SK-N-DZ (cell line): Measurements from ENCODE around the gene MTERF1.
"Not testable (repeated sequence)": the region's sequence is repeated elsewhere in the genome, so short reads cannot be mapped to it uniquely, and the experiment has no call there.

ENCODE experiments used
- DNase-seq: peaks from one replicate; pipeline ENCODE4 v3.0.0-alpha.2; 2015; ENCODE audit warnings: low spot score

The MTERF1 gene

DNA sequence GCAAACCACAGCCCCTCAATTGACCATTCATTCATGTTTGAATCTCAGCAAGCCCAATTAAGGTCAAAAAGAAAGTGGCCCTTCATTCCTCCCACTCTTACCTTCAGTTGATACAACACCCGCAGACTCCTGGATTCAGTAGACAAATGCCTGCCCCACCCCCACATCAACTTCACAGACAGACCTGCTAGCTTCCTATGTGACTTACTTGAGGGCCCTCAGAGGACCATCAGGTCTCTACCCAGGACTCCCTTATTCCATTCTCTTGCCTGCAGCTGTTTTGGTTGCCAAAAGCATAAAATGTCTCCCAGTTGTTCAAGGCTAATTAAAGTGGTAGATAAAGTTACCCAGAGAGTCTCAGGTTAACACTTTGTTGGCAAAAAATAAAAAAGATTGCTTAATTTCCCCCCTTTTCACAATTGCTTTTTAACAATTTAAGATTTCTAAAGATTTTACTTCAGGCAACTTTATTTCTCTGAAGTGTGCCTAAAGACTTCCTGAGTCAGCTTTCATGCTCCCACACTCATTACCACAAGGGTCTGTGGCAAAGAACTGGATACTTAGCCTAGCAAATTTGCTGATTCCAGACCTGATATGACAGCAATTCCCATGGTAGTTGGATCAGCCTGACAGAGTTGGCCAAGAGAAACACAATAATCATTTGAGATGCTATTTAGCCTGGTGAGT is 3.3 kb upstream of the MTERF1 start:
- DNase-seq, result peak; percentile 72

DNA sequence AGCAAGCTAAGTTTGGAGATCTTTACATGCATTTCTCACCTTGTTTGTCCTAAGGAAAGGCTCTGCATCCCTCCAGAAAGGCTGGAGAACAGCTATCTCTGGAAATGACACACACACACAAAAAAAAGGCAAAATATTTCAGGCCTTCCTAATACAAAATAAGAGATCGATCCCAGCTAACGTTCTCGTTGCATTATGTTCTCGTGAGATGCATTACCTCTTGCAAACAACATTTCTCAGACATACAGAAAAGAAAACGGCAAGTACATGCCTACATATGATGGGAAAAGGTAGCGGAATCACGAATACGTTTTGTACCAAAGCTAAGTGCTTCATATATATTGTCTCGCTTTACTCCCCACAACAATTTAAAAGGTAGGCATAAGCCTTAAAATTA is 488 bp downstream of the MTERF1 start:
- DNase-seq, result no peak

DNA sequence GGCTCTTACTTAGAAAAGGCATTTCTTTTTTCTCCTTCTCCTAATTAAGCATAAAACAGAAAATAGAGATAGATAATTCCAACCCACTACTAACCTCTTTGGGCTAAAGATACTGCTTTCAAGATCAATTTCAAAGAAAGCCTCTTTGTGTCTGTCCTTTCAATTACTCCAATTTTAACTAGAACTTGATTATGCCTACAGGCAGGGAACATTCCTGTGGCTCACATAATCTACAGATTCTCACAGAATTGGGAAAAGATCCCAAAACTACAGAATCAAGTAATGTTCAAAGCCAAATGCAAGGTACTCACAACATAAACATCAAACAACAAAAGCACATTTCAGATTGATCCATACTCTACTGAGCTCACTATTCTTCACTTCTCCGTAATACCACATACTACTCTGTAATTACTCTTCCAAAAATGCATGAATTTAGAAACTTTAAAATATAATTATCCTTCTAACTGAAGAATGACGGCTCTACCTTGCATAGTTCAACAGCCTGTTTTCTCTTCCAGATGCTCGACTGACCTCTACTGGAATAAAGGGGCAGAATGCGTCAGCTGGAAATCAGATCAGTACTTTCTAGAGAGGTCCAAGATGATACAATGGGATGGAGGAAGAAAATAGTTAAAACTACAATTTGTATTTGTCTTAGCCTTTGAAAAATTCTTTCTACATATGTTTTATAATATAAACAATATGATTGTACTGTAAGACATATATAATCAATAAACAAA is 3.9 kb downstream of the MTERF1 start:
- DNase-seq, result no peak

DNA sequence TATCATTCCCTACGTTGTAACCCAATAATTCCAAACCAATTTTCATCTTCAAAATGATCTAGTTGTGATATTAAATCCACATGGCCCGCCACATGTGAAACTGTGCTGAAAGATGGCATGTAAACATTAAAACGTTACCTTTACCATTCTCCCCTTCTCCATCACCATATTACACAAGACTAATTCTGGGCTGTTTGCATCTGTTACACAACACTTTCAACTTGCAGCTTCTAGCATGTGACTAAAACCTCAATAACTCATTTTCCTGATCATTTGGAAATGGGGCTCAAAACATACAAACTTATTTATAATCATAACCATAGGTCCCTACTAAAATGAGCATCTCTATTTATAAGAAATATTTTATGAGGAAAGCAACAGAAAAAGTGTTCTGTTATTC is 4.7 kb downstream of the MTERF1 start:
- DNase-seq, result no peak

DNA sequence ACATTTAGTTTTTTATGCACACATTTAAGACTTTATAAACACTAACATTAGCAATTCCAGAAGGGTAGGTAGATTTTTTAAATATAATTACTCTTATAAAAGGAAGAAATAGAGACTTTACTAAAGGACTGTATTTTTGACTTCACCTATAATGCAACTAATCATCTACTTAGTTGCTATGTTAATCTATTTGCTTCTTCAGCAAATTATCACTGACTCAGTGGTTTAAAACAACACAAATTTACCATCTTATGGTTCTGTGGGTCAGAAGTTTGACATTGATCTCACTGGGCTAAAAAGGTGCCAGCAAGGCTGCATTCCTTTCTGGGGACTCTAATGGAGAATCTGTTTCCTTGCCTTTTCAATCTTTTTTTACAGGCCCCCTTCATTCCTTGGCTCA is 7.6 kb downstream of the MTERF1 start:
- DNase-seq, result no peak

DNA sequence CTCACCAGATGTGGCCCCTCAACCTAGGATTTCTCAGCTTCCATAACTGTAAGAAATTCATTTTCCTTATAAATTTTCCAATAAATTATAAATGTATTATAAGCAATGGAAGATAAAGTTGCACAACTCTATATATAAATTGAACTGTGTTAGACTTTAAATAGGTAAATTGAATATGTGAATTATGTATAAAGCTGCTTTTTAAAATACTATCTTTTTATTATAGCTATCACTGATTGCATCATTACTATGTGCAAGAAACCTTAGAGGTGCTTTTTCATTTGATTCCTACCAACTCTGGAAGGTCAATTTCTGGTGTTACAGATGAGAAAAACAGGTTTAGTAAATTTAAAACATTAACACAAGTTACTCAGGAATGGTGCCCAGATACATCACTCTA is 8.4 kb downstream of the MTERF1 start:
- DNase-seq, result no peak

DNA sequence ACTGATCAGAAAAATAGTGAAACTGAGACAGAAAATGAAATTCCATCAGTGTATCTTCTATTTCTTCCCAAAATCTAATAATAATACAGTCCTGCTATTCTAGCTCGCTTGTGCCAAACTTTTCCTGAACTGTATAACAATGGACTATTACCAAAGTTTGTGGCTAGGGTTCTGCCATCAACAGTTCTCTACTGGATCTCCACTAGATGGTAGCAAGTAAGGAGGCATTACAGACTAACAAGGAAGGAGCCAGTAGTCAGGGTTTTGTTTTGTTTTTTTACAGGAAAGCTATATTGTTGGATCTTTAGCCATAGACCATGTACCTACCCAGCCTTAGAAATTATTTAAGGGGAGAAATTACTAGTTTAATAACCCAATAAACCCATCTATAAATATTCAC is 10.8 kb downstream of the MTERF1 start:
- no peak for DNase-seq

DNA sequence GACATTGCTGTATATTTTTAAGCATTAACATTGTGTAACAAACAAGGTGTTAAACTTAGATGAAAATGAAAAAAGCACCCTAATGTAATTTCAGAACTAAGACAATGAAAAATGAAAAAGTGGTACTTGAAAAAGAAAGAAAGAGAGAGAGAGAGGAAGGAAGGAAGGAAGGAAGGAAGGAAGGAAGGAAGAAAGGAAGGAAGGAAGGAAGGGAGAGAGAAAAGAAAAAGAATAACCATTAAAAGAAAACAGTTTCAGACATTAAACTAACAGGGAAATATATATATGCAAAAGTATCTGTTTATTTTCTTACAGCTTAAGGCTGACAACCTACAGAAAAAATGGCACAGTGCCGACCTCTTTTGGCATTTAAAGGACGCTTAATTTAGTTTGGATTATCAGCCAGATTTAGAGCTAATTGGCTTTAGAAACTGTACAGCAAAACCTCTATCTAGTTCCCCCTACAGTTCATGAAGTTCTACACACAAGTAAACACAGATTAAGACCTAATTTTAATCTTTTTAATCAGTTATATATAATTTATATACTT is 13.8 kb downstream of the MTERF1 start:
- DNase-seq, result no peak

DNA sequence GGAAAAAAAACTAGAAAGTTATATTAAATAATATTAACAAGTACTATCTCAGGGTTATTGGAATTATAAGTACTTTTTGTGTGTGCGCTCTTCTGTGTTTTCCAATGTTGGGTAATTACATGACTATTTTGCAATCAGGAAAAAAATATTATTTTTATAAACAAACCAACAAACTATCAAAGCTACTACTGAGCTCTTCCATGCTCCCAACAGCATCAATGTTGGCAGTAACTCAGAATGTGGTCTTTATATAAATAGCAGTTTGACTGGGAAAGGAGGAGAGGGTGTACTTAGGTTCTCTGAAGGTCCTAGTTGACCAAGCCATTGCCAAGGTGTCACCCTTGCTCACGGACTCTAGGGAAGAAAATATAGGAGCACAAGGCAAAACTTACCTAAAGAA is 15.0 kb downstream of the MTERF1 start:
- DNase-seq, result no peak

DNA sequence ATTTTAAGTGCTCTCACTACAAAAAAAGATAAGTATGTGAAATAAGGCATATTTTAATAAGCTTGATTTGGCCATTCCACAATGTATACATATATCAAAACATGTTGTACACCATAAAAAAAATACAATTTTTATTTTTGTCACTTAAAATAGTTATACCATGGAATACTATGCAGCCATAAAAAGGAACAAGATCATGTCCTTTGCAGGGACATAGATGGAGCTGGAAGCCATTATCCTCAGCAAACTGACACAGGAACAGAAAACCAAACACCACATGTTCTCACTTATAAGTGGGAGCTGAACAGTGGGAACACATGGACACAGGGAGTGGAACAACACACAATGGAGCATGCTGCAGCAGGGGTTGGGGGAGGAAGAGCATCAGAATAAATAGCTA is 15.9 kb downstream of the MTERF1 start:
- not testable (repeated sequence) for DNase-seq

DNA sequence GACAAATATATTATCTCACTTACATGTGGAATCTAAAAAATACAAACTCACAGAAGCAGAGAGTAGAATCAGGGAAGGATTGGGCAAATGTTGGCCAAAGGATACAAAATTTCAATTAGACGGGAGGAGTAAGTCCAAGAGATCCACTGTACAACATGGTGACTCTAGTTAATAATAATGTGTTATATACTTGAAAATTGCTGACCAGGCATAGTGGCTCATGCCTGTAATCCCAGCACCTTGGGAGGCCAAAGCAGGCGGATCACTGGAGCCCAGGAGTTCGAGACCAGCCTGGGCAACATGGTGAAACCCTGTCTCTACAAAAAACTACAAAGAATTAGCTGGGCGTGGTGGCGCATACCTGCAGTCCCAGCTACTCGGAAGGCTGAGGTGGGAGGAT is 16.4 kb downstream of the MTERF1 start:
- no peak for DNase-seq

DNA sequence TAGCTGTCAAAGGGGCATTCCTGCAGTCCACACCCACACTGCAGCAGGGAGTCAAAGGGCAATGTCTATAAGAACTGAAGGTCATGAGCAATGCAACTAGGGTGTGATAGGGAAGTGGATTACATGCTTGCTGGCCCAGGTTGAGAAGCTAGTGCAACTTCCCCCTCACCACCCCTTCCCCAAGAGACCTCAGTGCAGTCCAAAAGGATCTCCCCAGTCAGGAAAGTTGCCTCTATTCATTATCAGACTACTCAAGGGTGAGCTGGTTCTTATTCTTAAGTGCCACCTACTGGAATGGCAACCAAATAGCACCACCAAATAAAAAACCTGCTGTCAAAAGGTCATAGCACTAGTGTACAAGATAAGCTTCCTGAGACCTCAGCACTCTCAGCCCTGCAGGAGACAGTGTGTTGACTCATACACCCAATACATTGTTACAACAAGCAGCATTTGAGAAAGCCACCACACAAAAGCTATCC is 28.2 kb downstream of the MTERF1 start:
- DNase-seq, result no peak

DNA sequence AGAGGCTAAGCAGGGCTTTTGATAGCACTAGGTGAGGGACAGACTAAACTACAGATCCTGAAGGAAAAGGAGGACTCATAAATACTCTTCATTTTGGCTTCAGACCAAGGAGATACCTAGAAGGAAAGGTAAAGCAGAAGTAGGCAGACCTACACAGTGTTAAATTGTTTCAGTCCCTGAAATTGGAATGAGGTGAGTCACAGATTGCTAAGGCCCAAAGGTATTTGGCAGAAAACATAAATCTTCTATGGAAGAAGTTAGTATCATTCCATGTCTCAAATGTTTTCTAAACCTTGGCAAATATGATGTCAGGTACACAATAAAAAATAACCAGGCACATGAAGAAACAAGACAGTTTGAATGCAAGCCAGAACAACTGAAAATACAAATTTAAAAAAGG is 30.0 kb downstream of the MTERF1 start:
- DNase-seq, result no peak

DNA sequence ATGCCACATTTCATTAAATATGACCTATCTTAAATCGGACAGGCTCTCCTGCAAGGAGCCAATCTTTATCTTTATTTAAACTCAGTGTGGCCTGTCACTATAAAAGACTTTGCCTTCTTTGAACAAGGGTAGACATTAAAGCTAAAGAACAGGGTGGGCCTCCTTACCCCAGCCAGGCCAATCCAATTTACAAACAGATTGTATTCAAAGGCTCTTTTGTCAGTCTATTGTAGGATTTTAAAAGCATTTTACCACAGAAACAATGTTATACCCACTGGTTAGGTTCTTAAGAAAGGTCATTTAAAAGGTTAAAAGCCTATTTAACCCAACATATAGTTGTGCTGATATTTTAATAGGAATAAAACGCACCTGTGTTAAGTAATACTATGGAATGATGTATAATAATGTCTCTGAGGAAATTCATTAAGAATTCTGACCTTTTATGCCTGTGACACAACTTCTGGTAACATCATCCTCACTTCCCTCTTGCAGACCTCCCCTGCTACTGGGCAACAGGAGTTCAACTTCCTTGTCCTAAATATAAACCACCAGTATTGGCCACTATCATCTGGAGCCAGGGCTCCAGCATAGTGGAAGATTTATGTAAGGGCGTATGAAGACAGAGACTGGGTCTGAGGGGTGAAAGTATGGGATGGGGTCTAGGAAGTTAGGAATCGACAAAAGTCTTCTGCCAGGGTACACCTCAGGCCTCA is 32.5 kb downstream of the MTERF1 start:
- DNase-seq, result no peak

DNA sequence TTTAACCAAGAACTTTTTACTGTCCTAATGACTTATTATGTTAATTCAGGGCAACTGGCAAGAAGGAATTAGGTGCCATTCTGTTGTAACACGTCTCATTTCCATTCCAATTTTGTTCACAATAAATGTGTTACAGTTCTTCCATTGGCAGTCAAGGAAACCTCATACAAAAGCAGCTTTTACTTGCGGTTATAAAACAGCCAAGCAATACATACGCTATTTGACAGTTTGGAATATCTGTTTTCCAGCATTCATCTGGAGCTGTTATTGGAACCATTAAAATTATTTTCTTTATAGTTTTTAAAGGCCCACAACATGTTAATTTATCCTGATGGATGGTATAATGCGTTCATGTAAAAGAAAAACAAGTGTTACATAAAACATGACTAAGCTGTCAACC is 33.3 kb downstream of the MTERF1 start:
- DNase-seq, result no peak

DNA sequence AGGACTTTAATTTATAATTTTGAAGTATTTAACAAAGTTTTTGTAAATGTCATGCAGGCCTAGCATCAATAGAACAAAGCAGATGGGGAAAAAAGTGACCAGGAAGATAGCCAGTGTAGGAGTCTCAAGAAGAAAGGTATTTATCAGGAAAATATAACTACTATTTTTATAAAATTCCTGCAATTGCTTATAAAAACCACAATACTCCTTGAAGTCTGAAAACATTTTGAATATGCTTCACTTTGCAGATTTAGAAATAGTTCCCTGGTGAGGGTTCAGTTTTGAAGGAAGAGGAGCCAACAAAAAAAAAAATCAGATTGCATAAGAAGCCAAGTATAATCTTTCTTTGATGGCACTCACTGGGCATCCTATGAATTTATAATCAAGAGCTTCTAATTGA is 34.1 kb downstream of the MTERF1 start:
- no peak for DNase-seq

DNA sequence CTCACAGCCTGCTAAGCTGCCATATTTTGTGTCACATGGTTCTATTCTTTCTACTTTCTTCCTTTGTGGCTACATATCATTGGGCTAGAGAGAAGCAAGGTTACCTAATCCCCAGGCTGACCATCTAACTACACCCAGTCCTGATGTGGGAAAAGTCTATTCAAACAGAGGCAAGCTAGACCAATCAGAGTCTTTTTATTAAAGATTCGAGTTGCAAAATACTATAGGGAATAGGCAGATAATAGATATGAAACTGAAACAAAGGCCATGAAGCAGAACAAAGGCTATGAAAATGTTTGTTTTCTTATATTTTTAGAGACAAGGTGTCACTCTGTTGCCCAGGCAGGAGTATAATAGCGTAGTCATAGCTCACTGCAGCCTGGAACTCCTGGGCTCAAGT is 36.7 kb downstream of the MTERF1 start:
- no peak for DNase-seq

DNA sequence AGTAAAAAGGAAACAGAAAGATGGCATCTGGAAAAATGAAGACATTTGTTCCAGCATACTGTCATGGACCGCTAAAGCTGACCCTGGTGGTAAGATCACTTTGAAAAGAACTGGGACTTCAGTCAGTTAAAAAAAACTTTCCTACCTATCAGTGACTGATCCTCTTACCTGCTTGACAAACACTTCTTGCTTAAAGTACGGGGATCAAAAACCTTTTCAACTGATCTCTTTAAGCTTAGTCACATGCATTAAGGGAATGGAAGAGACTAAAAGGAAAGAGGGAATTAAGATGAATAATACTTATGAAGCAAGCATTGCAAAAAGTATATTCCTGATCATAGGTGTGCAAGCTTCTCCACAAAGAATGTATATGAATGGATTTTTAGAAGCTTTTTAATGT is 42.1 kb downstream of the MTERF1 start:
- DNase-seq, result no peak

DNA sequence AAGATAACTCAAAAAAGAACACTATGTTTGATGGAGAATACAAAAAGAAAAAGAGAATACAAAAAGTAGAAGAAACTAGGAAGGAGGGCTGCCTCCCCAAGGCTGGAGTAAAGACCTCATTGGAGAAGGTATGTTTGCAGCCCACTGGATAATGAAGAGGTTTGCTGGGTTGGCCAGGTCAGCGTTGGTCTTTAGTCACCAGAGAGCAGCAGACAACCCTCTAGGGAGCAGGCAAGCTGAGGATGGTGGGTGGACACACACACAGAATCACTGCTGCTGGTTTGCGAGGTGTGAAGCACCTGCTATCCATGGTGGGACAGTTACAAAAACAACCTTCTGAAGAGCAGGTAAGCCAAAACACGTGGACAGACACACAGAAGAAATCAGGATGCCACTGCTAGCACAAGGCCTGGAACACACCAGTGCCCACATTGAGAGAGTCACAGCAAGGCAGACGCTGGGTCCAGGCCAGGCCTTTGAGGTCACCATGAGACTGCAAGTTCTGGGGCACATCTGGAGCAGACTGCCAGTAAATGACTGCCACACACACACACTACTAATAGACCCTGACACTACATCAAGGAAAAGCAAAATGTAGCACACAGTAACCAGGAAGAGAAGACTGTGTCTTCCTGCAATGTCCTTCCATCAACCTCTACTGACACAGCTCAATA is 43.0 kb downstream of the MTERF1 start:
- DNase-seq, result no peak

DNA sequence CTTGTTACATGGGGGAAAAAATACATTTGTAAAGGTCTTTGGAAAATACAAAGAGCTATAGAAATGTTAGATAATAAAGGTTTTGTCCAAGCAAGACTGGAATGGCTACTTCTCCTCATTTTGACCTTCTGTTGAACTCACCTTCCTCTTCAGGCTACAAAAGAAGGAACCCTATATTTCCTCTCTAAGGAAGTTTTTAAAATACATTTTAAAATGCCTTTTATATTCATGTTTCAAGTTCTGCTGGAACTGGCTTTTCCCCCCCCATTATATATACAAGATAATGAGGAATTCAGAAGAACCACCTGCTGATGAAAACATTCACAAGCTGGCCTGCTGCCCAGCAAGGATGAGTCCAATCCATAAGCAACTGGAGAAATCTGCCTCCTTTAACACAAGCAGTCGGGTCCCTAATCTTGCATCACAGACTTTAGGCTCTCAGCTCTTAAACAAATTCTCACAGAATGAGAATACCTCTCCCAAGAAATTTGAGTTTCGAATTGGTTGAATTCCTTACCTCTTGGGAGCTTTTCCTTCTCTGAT is 44.6 kb downstream of the MTERF1 start:
- DNase-seq, result no peak

DNA sequence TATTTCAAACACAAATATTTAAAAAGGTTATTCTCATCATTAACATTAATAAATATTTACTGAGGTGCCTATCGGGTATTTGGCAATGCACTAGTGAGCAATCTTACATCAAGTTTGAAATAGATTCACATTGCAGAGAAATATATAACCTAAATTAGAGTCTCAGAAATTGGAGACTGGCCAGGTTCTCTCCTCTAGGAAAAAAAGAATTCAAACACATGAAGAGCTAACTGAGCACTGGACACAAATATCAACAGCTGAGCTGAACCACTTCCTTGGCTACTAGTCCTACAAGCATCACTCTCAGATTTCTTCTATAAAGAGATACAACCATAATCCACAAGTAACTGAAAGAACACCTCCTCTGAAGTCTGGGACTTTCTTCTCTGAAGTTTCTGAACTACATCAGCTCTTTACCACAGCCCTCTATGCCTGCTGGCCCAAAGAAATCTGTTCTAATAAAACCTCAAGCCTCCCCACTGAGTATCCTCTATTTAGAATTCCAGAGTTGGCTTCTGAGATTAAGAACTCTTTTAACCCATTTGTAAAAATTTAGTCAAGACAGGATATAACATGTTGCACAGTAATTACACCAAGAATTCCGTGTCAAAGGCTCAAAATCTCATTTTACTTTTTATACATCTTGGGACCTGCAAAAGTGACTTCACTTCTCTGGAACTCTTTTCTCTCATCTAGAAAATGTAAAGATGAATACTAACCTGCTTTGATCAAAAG is 45.2 kb downstream of the MTERF1 start:
- no peak for DNase-seq
